BLaER1 (cell line): Measurements from ENCODE around the gene LRRC34.

Source experiments
- H3K27ac ChIP-seq: shearing (Covaris generic); formaldehyde crosslinking; 2 replicates; pipeline ENCODE4 v1.8.1; 2022
- H3K27me3 ChIP-seq: shearing (Covaris generic); formaldehyde crosslinking; 2 replicates; pipeline ENCODE4 v1.8.1; 2022
- H3K36me3 ChIP-seq: shearing (Covaris generic); formaldehyde crosslinking; 2 replicates; pipeline ENCODE4 v1.8.1; 2022
- H3K4me1 ChIP-seq: shearing (Covaris generic); formaldehyde crosslinking; 2 replicates; pipeline ENCODE4 v1.8.1; 2022
- H3K4me2 ChIP-seq: shearing (Covaris generic); formaldehyde crosslinking; 2 replicates; pipeline ENCODE4 v1.8.1; 2022
- H3K4me3 ChIP-seq: shearing (Covaris generic); formaldehyde crosslinking; 2 replicates; pipeline ENCODE4 v1.8.1; 2022
- H3K9ac ChIP-seq: shearing (Covaris generic); formaldehyde crosslinking; 2 replicates; pipeline ENCODE4 v1.8.1; 2022
- H3K9me3 ChIP-seq: shearing (Covaris generic); formaldehyde crosslinking; 2 replicates; pipeline ENCODE4 v1.8.1; 2022
- H4K20me1 ChIP-seq: shearing (Covaris generic); formaldehyde crosslinking; 2 replicates; pipeline ENCODE4 v1.8.1; 2022
- Cebpa-rat ChIP-seq: shearing (Covaris generic); IDR thresholded peaks from 2 replicates; pipeline ENCODE4 v1.8.1; 2022

The LRRC34 gene

DNA sequence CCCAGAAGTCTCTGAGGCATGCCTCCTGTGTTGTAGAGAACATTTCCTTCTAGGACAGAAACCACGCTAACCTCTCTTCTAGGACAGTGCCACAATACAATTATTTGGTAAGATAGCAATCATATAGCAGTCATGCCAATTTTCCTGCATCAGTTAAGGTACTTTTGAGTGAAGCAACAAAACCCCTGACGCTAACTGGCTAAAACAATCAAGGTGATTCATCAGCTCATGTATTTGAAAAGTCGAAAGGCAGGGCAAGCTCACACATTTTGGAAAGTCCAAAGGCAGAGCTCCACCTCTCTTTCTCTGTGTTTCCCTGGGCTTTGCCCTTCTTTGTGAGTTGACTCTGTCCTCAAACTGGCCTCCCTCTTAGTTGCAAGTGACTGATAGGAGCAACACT lies 58.0 kb downstream of the LRRC34 start:
- H3K9ac ChIP-seq, result no peak overlapping the region
- peaks cover 14% of the 10 kb centered on the region for H3K4me1 ChIP-seq
- no peaks in the 10 kb centered on the region for H4K20me1 ChIP-seq
- no peak overlapping the region for H3K4me3 ChIP-seq
- H3K9me3 ChIP-seq, result no peaks in the 10 kb centered on the region
- no peaks in the 10 kb centered on the region for H3K27me3 ChIP-seq
- no peak overlapping the region for H3K27ac ChIP-seq
- TF ChIP-seq Cebpa-rat, result no peak
- no peaks in the 10 kb centered on the region for H3K36me3 ChIP-seq
- no peak overlapping the region for H3K4me2 ChIP-seq

DNA sequence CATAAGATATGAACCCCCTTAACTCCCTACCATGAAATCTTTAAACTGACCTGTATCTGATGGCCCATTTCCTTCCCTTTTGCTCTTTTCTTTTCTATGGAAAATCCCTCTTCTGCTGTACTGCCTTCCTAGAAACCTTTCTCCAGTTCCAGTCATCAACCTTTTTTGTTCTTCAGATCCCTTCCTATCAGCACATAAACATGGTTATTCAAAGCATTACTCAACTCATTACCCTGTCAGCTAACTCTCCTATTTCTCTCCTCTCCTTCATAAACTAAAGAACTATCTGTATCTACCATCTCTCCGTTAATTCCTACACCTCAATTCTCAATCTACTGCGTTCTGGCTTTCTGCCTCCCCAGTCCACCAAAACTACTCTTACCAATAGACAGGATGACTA lies 60.8 kb downstream of the LRRC34 start:
- no peak overlapping the region for H3K27ac ChIP-seq
- no peaks in the 10 kb centered on the region for H3K36me3 ChIP-seq
- H3K4me1 ChIP-seq, result no peaks in the 10 kb centered on the region
- H3K9me3 ChIP-seq, result no peaks in the 10 kb centered on the region
- no peaks in the 10 kb centered on the region for H3K27me3 ChIP-seq
- no peak overlapping the region for H3K4me2 ChIP-seq
- no peak for TF ChIP-seq Cebpa-rat
- H3K9ac ChIP-seq, result no peak overlapping the region
- no peaks in the 10 kb centered on the region for H4K20me1 ChIP-seq
- no peak overlapping the region for H3K4me3 ChIP-seq

DNA sequence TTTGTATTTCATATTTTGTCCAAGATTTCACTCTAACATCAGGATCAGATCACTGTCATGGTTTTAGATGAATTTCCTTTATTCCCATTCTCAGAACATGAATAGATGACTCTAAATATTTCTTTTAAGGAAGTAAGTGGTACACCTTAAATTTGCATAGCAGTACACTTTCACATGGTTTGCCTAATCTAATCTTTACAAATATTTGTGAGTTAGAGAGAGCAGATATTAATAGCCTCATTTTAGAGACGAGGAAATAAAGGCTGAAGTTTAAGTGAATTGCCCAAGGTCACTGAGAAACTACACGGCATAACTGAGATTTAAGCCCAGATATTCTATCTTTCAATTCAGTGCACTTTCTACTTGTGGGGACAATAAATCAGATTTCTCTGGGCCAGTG lies 62.0 kb downstream of the LRRC34 start:
- no peak for TF ChIP-seq Cebpa-rat
- H3K27me3 ChIP-seq, result no peaks in the 10 kb centered on the region
- no peak overlapping the region for H3K4me2 ChIP-seq

DNA sequence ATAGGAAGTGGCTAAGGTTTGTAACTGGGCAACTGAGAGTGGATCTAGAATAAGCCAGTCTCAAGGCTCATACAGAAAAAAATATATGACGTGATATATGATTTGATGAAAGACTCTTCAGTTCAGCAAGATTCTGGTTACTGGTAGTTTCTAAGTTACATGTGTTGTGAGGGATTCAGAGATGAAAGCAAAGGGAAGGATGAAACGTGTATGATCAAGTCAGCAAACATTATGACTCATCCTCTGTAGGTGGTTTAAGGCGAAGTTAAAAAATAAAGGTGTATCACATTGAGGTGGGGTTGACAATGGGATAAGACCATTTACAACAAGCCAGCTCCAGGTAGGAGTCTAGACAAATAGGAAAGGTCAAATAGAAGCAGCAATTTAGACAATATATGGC lies 64.0 kb downstream of the LRRC34 start:
- no peak overlapping the region for H3K27ac ChIP-seq
- H3K27me3 ChIP-seq, result no peaks in the 10 kb centered on the region
- no peaks in the 10 kb centered on the region for H3K9me3 ChIP-seq
- H4K20me1 ChIP-seq, result no peaks in the 10 kb centered on the region
- H3K4me2 ChIP-seq, result no peak overlapping the region
- no peaks in the 10 kb centered on the region for H3K36me3 ChIP-seq
- no peak overlapping the region for H3K4me3 ChIP-seq
- TF ChIP-seq Cebpa-rat, result no peak
- peaks cover under 1% of the 10 kb centered on the region; the same call in 1 of the 2 replicates for H3K4me1 ChIP-seq
- no peak overlapping the region for H3K9ac ChIP-seq

More for the DNA sequence above, 62.0 kb downstream of the LRRC34 start:
- no peaks in the 10 kb centered on the region for H3K9me3 ChIP-seq
- H4K20me1 ChIP-seq, result no peaks in the 10 kb centered on the region
- no peak overlapping the region for H3K9ac ChIP-seq
- H3K27ac ChIP-seq, result no peak overlapping the region
- H3K36me3 ChIP-seq, result no peaks in the 10 kb centered on the region
- no peaks in the 10 kb centered on the region for H3K4me1 ChIP-seq
- no peak overlapping the region for H3K4me3 ChIP-seq

DNA sequence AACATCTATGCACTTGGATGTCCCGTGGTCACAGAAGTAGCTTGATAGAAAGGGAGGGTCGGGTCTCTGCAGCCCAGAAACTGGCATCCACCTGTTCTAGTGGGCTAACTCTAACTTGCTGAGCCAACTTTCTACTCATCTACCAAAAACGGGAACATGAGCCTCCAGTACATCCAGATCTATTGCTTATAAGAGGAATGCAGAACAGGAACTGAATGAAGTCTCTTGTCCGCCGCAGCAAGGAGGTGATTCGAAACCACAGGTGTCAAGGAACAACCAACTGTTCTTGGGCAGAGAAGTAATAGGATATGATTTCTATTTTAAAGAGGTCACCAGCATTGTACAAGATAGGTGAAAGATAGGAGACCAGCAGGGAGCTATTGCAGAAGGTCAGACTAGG lies 65.8 kb downstream of the LRRC34 start:
- no peak overlapping the region for H3K27ac ChIP-seq
- H3K4me2 ChIP-seq, result no peak overlapping the region
- H3K4me3 ChIP-seq, result no peak overlapping the region
- H3K36me3 ChIP-seq, result no peaks in the 10 kb centered on the region
- H3K9me3 ChIP-seq, result no peaks in the 10 kb centered on the region
- TF ChIP-seq Cebpa-rat, result no peak
- peaks cover 9% of the 10 kb centered on the region for H3K4me1 ChIP-seq
- no peak overlapping the region for H3K9ac ChIP-seq
- H4K20me1 ChIP-seq, result no peaks in the 10 kb centered on the region
- no peaks in the 10 kb centered on the region for H3K27me3 ChIP-seq

DNA sequence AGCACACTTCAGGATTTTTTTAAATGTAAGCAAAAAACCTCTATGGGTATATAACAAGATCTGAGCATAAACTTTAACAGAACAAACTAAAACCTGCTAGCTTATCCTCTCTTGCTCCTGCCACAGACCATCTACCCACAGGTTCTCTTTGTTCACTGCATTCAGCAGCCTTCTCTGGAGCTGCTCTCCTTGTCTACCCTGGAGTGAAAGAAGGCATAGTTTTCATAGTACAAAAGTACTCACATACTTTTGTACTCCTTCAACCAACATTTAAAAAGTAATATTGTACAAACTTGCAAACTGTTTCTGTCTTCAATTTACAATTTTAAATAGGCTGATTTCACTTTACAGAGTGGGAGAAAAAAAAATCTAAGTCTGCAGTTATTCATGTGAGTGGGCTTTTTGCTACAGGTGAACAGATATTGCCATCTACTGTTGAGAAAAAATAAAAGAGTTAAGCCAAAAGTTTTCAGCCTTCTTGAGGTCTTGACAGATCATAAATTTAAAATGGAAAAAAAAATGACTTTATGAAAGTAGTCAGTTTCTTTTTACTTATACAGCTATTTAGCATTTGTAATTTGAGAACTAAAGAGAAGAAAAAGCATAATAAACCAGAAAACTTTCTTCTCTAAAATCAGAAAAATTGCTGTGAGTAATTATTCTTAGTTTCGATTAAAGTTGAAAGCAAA lies 68.2 kb downstream of the LRRC34 start:
- no peaks in the 10 kb centered on the region for H3K9me3 ChIP-seq
- no peak overlapping the region for H3K27ac ChIP-seq
- peaks cover 9% of the 10 kb centered on the region for H3K4me1 ChIP-seq
- no peaks in the 10 kb centered on the region for H4K20me1 ChIP-seq
- no peaks in the 10 kb centered on the region for H3K27me3 ChIP-seq
- H3K4me3 ChIP-seq, result no peak overlapping the region
- H3K4me2 ChIP-seq, result no peak overlapping the region
- no peak overlapping the region for H3K9ac ChIP-seq
- H3K36me3 ChIP-seq, result no peaks in the 10 kb centered on the region
- TF ChIP-seq Cebpa-rat, result no peak
